K562 (cell line): ENCODE results near the gene MROH8. TPM values are rescaled to one million over a fixed set of nuclear protein-coding genes. Genes with fewer than 3 reads are reported as not detected.
A peak's percentile ranks its signal among the peaks of the same experiment; 100 is the strongest.

Experiments
- ATF1 ChIP-seq, 2 experiments: fragments of 450-650 bp in 1 of 2; IDR thresholded peaks; 2 replicates each; pipeline ENCODE4 v1.6.1; 2016; ENCODE audit warnings: missing compliant biosample characterization in 1 of 2, missing genetic modification characterization in 1 of 2
- HEY1 ChIP-seq: fragments of 250-450 bp; sonication (Bioruptor Pico); IDR thresholded peaks from 2 replicates; pipeline ENCODE4 v1.5.0; 2020; ENCODE audit warnings: mild to moderate bottlenecking, moderate library complexity, borderline replicate concordance
- MAZ ChIP-seq, 2 experiments: fragments of 450-650 bp in 1 of 2; sonication (generic) in 1 of 2; formaldehyde crosslinking; IDR thresholded peaks in 1 of 2; conservative IDR thresholded peaks in 1 of 2; 2 replicates each; pipeline versions ENCODE4 v1.4.0 to v1.5.0; 2020; ENCODE audit warnings: mild to moderate bottlenecking in 1 of 2, missing genetic modification reagents in 1 of 2
- POLR2B ChIP-seq: fragments of 450-650 bp; IDR thresholded peaks from 2 replicates; pipeline ENCODE4 v1.6.1; 2018; ENCODE audit warnings: low read depth; ENCODE audit not compliant: partially characterized antibody
- RAD21 ChIP-seq, 2 experiments: fragments of 250-450 bp in 1 of 2; fragments of 450-650 bp in 1 of 2; sonication (Bioruptor Pico) in 1 of 2; formaldehyde crosslinking in 1 of 2; IDR thresholded peaks in 1 of 2; conservative IDR thresholded peaks in 1 of 2; 2 replicates each; pipeline versions ENCODE4 v1.4.0 to v1.8.0; 2020 to 2022; ENCODE audit warnings: mild to moderate bottlenecking in 2 of 2, moderate library complexity in 1 of 2
- RBFOX2 ChIP-seq: fragments of 200-400 bp; formaldehyde crosslinking; IDR thresholded peaks from 2 replicates; pipeline ENCODE4 v1.6.1; 2017; ENCODE audit warnings: low read depth, mild to moderate bottlenecking, low read length, moderate library complexity
- SMAD4 ChIP-seq: fragments of 250-450 bp; sonication (Bioruptor Pico); conservative IDR thresholded peaks from 2 replicates; pipeline ENCODE4 v1.8.0; 2021; ENCODE audit warnings: inconsistent platforms, mild to moderate bottlenecking, moderate library complexity
- SOX6 ChIP-seq: fragments of 450-650 bp; IDR thresholded peaks from 2 replicates; pipeline ENCODE4 v1.6.1; 2014; ENCODE audit warnings: mild to moderate bottlenecking
- SREBF1 ChIP-seq: fragments of 150-350 bp; IDR thresholded peaks from 2 replicates; pipeline ENCODE4 v1.6.1; 2014; ENCODE audit warnings: antibody characterized with exemption, low read depth, low read length, borderline replicate concordance
- XRCC4 ChIP-seq: IDR thresholded peaks from one replicate; pipeline ENCODE4 v1.6.1; 2011; ENCODE audit not compliant: insufficient read depth, insufficient read length; ENCODE audit errors: extremely low read depth
- ZNF318 ChIP-seq, 2 experiments: fragments of 450-650 bp; IDR thresholded peaks; 2 replicates each; pipeline ENCODE4 v1.6.1; 2016; ENCODE audit warnings: mild to moderate bottlenecking in 2 of 2, borderline replicate concordance in 1 of 2, low read depth in 1 of 2, moderate library complexity in 1 of 2
- ZNF347 ChIP-seq: fragments of 450-650 bp; formaldehyde crosslinking; IDR thresholded peaks from 2 replicates; pipeline ENCODE4 v1.4.0; 2020; ENCODE audit warnings: low read depth, mild to moderate bottlenecking, moderate library complexity
- ZNF778 ChIP-seq: fragments of 450-650 bp; formaldehyde crosslinking; IDR thresholded peaks from 2 replicates; pipeline ENCODE4 v1.4.0; 2020; ENCODE audit warnings: mild to moderate bottlenecking, moderate library complexity
- ZNF780A ChIP-seq: fragments of 250-450 bp; sonication (Bioruptor Pico); IDR thresholded peaks from 2 replicates; pipeline ENCODE4 v1.5.0; 2021; ENCODE audit warnings: mild to moderate bottlenecking
- polyA plus RNA-seq, 8 experiments: library from polyadenylated mRNA; depleted of rRNA in 4 of 8; stranded (reverse) in 5 of 8; unstranded in 3 of 8; fragments of >200 nt; fragmentation: Nextera tagmentation in 2 of 8; fragmentation: Illumina TruSeq in 1 of 8; extraction: Ambion mirVana in 2 of 8; extraction: Trizol in 1 of 8; gene quantifications; 2 replicates each; pipeline versions ENCODE4 v1.2.1 to v1.2.3, GENCODE V29; 2011 to 2014; ENCODE audit warnings: inconsistent platforms in 1 of 8, missing spikeins in 1 of 8
- total RNA-seq, 7 experiments: library from RNA; depleted of rRNA in 6 of 7; stranded (reverse); fragments of >200 nt in 6 of 7; fragmentation: Illumina TruSeq in 2 of 7; extraction: Trizol in 2 of 7; gene quantifications; 2 replicates each; pipeline versions ENCODE4 v1.2.1 to v1.2.3, GENCODE V29; 2011 to 2021; ENCODE audit warnings: low replicate concordance in 1 of 7
- TF ChIP-seq, protein P1 (sequence below): IDR thresholded peaks from 2 replicates; pipeline ENCODE4 v1.6.1; 2011; ENCODE audit not compliant: insufficient read length; ENCODE audit errors: extremely low read depth

MROH8 gene
- total and polyA plus RNA-seq, 9 of the 15 experiments (the other 6 are each of a cell fraction or from before 2014, with no cell fraction given), result 0.21 to 1.5 (median 0.78) TPM

GRCh38 chr20:37095599-37096414 is 83.5 kb downstream of the MROH8 start, which contains the start of gene RBL1 (continued):
- no peak; a peak in 1 of 4 replicates for TF ChIP-seq RAD21 (CRISPR knock-in tag; conservative IDR thresholded peaks at IDR 0.05 in 1 of 2, IDR thresholded peaks at IDR 0.05 in 1 of 2)
- peak; percentile 50; the same call in 1 of the 2 replicates for TF ChIP-seq ATF1 (CRISPR knock-in tag; IDR thresholded peaks at IDR 0.05)
- peak; percentile 96 for TF ChIP-seq ATF1 (tag; IDR thresholded peaks at IDR 0.05)
- no peak for TF ChIP-seq HEY1 (CRISPR knock-in tag)
- peak; percentile 56; the same call in 1 of the 2 replicates for TF ChIP-seq SOX6
- peak; percentile 90 for TF ChIP-seq SMAD4 (CRISPR knock-in tag)
- no peak for TF ChIP-seq ZNF778
- TF ChIP-seq POLR2B, result peak; percentile 61
- TF ChIP-seq ZNF318 (IDR thresholded peaks at IDR 0.05; ENCODE audit: borderline replicate concordance in 1 of 2, low read depth in 1 of 2), result peak in 1 of 2 experiments; percentile 88; a peak in 2 of 4 replicates
- TF ChIP-seq SREBF1, result peak; percentile 68; the same call in 1 of the 2 replicates
- TF ChIP-seq MAZ (CRISPR knock-in tag; conservative IDR thresholded peaks at IDR 0.05 in 1 of 2, IDR thresholded peaks at IDR 0.05 in 1 of 2), result peak; percentile 86 to 90
- TF ChIP-seq, protein P1, sequence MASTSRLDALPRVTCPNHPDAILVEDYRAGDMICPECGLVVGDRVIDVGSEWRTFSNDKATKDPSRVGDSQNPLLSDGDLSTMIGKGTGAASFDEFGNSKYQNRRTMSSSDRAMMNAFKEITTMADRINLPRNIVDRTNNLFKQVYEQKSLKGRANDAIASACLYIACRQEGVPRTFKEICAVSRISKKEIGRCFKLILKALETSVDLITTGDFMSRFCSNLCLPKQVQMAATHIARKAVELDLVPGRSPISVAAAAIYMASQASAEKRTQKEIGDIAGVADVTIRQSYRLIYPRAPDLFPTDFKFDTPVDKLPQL, result no peak
- TF ChIP-seq ZNF780A, result no peak
- peak; percentile 98 for TF ChIP-seq RBFOX2
- no peak for TF ChIP-seq XRCC4
- TF ChIP-seq ZNF347 (CRISPR knock-in tag), result no peak
